GM21576 (cell line): ENCODE measurements around the gene CD247.

Source experiments
- ATAC-seq: cut with Tn5 transposase; IDR thresholded peaks from one replicate; pipeline ENCODE4 v1.9.1; 2021; ENCODE audit warnings: mild to moderate bottlenecking, moderate library complexity; ENCODE audit not compliant: unreplicated experiment

The CD247 gene

GRCh38 chr1:167489571-167490340, 28.6 kb downstream of the CD247 start:
- no peak for ATAC-seq

DNA sequence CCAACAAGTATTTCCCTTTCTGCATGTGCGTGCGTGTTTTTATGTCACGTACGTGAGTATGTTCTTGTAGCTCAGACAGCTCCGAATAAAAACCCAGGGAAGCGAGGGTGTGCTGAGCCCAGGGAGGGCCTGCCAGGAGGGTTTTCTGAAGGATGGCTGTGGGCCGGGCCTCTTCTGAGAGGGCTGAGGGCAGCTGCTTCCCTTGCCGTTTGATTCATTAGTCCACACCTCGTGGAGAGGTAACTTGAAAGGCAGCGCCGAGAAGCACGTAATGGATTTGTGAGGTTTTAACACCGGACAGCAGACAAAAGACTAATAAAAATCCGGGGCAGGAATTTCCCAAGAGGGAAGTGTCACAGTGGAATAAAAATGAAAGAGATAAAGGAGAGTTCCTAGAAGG, 29.5 kb downstream of the CD247 start:
- ATAC-seq: no peak

DNA sequence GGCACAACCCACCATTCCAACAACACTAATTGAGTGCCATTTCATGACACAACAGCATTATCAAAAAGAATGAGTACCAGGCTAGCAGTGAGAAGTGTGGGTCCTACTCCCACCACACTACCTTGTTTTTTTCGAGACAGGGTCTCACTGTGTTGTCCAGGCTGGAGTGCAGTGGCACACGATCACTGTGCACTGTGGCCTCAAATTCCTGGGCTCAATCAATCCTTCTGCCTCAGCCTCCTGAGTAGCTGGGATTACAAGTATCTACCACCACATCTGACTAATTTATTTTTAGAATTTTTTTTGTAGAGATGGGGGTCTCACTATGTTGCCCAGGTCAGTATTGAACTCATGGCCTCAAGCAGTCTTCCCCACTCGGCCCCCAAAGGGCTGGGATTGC, 30.7 kb downstream of the CD247 start:
- ATAC-seq: no peak

DNA sequence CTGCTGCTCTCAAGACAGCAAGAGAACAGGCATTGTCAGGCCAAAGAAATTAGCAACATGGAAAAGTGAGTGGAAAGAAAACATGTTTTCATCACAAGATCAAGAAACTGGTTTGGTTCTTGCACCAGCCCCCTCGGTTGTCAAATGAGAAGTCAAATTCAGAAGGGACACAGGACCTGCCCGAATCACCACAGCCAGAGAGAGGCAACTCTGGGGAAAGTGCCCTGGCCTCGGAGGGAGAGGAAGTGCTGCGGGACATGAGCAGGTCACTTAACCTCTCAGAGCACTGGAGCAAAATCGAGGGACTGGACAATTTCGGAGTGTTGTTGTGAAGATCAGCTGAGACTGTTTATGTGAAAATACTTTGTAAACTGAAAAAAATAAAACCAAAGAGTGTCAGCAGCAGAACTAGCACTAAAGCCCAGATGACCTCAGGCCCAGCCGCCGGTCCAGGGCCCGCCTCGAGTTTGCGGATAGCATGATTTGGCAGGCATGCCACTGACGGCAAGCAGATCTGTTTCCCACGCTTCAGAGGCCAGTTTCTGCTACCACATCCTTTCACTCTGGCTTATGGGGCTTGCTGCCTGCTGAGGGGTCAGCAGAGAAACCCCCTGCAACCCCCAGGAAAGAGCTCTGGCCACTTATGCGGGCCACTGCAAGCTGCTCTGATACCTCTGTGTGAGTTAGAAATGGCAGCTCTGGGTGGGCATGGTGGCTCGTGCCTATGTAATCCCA, 32.1 kb downstream of the CD247 start:
- no peak for ATAC-seq

GRCh38 chr1:167484726-167485502, 33.4 kb downstream of the CD247 start:
- no peak for ATAC-seq

DNA sequence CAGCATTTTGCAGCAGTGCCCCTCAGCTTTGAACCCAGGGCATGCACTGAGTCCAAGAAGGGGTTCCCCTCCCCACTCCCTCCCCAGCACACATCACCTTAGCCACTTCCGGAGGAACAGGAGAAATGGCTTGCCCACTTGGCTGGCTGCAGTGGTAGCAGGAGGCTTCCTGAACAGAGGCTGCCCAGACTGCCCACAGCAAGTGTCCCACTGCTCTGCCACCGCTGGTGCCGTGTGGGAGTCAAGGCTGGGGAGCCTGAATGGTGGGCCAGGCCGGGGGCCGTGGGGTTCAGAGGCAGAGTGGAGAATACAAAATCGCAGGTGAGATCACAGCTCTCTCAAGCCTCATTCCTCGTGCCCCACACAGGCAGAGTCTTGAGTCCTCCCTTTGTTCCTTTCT, 34.5 kb downstream of the CD247 start:
- ATAC-seq: no peak

DNA sequence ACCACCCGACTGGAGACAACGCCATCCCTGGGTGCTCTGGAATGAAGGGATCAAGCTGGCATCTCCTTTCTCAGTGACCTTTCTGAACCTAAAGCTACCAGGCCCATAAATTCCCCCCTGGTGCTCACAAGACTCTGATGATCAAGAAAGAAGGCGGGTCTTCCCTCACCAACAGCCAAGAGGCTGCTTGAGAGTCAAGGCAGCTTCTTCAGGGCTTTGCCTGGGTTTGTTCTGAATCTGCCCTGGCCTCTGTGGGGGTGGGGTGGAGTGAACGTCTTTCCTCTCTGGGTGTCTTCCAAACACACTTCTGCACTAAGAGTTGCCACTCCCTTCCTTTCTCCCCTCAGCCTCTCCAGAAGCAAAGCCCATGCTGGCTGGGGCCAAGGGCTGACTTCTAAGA, 36.1 kb downstream of the CD247 start:
- no peak for ATAC-seq

- ATAC-seq: no peak
Measured at GRCh38 chr1:167479331-167479979, 38.9 kb downstream of the CD247 start.

DNA sequence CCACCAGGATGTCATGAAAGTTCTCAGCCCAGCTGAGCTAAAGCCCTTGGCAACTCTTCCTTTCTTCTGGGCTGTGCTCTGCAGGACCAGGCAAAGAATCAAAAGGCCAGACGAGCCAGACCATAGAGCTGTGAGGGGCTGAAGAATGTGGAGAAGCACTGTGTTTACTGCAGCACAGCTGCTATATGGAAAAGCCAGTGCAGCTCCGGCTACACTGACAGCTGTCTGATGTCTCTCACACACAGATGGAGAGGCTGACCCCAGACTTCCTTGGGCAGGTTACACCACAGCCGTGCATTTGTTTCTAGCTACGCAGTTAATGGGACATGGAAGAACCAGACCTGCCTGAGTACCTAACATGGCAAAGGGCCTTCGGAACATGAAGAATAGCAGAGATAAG, 40.3 kb downstream of the CD247 start:
- ATAC-seq: no peak

GRCh38 chr1:167476061-167476460, 42.3 kb downstream of the CD247 start:
- no peak for ATAC-seq

DNA sequence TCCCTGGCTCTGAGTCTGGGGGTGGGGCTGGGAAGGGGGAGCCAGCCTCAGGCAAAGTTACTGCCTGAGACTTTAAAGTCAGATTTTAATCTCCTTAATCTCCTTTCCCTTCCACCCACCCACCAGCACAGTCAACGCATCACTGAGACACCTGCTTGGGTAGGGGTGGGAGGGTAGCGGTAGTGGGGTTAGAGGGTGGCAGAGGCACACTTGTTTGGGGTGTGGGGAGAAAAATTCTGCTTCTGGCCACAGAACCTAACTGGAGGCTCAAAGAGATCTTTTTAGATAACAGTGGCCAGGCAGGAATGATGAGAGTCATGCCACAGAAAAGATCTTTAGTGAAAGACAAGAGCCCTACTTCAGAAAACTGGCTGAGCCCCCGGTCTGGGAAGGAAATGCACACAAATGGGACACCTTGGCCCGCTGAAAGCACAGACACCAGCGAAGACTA, 44.1 kb downstream of the CD247 start:
- ATAC-seq: no peak

- ATAC-seq: no peak
Measured at GRCh38 chr1:167473761-167474160, 44.6 kb downstream of the CD247 start.

DNA sequence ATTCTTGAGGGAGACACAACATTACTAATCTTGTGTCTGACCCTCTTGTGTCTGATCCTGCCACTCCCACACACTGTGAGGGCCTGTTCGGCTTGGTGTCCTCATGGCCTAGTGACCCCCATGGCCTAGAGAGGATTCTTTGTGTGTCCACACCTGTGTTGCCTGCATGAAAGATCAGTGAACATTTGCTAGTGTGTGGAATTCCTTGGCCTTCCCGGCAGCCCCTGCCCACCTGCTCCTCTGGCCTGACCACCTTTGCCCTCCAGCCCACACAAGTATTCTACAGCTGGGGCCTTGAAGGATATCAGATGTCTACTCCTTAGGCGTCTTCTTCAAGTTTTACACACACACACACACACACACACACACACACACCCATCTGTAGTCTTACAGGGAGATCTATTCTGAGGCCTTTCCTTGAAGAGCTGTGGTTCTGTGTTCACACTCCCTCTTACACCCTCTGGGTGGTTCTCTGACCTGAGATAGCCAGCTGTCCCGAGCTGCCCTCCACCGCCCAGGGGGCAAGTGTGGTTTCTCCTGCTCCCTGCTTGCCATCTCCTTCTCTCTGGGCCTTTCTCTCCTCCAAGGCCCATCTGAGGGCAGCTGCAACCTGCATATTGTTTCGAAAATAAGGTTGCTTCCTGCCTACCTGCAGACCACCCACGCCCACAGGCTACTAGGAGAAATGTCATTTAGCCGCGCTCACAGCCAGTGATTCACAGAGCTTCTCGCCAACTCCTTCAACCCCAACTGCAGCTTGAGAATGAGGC, 45.4 kb downstream of the CD247 start:
- no peak for ATAC-seq

DNA sequence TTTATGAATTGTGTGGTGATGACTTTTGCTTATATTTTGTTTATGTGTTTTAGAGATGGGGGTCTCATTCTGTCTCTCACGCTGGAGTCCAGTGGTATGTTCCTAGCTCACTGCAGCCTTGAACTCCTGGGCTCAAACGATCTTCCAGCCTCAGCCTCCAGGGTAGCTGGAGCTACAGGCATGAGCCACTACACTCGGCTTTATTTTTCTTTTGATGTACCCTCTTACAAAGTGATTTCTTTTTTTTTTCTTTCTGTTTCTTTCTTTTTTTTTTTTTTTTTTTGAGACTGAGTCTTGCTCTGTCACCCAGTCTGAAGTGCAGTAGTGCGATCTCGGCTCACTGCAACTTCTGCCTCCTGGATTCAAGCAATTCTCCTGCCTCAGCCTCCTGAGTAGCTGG, 46.8 kb downstream of the CD247 start:
- no peak for ATAC-seq

GRCh38 chr1:167469280-167469965, 48.9 kb downstream of the CD247 start:
- ATAC-seq: no peak

- no peak for ATAC-seq
Measured at GRCh38 chr1:167467752-167468151, 50.6 kb downstream of the CD247 start.

DNA sequence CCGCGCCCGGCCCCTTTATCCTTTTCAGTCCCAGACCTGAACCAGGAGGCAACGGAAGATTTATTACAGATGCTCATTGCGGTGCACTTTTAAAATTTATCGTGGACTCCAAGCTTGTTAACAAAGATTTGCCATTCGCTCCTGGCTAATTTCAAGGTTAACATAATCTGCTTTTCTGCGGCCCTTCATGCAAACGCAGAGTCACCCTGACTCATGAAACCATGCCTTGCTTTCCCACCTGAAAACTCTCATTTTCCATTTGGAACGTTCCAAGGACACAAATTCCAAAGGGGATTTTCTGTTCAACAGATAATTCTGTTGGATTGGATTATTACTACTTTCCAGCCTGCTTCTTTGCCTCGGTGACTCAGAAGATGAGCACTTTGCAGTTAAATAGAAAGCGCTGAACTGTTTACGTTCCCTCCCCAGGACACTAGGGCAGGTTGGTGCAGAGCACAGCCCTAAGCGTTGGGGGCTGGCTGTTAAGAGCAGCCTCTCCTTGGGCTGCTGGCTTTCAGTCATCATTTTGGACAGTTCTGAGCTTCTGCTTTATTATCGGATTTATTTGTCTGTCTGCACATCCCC, 51.1 kb downstream of the CD247 start:
- no peak for ATAC-seq

GRCh38 chr1:167465743-167466142, 52.6 kb downstream of the CD247 start:
- no peak for ATAC-seq

- ATAC-seq: no peak
Measured at GRCh38 chr1:167465018-167465417, 53.3 kb downstream of the CD247 start.
